B cell (primary cell): Measurements from ENCODE around the gene TAS2R40. TPM values are rescaled to one million over a fixed set of nuclear protein-coding genes. Genes with fewer than 3 reads are reported as not detected.

Experiments used
- ATAC-seq: fragments of 200-7000 bp; cut with Tn5 transposase; one replicate; pipeline ENCODE4 v1.10.0; 2021; ENCODE audit warnings: low read depth, mild to moderate bottlenecking, moderate number of reproducible peaks, moderate library complexity
- CTCF ChIA-PET: fragments of 350-600 bp; sonication (Branson Sonifier 250); formaldehyde crosslinking; loops from one replicate; lab custom pipeline; 2021; ENCODE audit warnings: antibody characterized with exemption, inconsistent platforms; lab: Charles Lee
- POLR2A ChIA-PET: fragments of 350-600 bp; sonication (Branson Sonifier 250); formaldehyde crosslinking; loops from one replicate; lab custom pipeline; 2021; ENCODE audit warnings: antibody characterized with exemption; lab: Charles Lee
- DNase-seq: peaks from one replicate; pipeline ENCODE4 v3.0.0; 2013
- H2AFZ ChIP-seq: 2 replicates; pipeline ENCODE4 v1.6.1; 2012; ENCODE audit warnings: mild to moderate bottlenecking, low read depth, low read length; ENCODE audit not compliant: insufficient read depth, poor library complexity, severe bottlenecking
- H3K27ac ChIP-seq, 2 donors: 1 replicate in 1 of 2; 2 replicates in 1 of 2; pipeline ENCODE4 v1.5.1; 2012 to 2013; ENCODE audit warnings: low read length in 2 of 2, mild to moderate bottlenecking in 2 of 2, moderate library complexity in 1 of 2
- H3K27me3 ChIP-seq, 4 experiments: fragments of 200-600 bp in 1 of 4; sonication (generic) in 1 of 4; replicated peaks in 1 of 4; 1 replicate in 2 of 4; 2 replicates in 2 of 4; pipeline versions ENCODE4 v1.6.1 to v1.7.0; 2013 to 2016; ENCODE audit warnings: low read length in 3 of 4, mild to moderate bottlenecking in 2 of 4, mixed read lengths in 1 of 4, moderate library complexity in 1 of 4; ENCODE audit not compliant: insufficient read depth in 4 of 4, control insufficient read depth in 3 of 4; ENCODE audit errors: control extremely low read depth in 1 of 4
- H3K36me3 ChIP-seq, 2 experiments: replicated peaks in 1 of 2; 1 replicate in 1 of 2; 2 replicates in 1 of 2; pipeline versions ENCODE4 v1.6.1 to v1.7.1; 2013; ENCODE audit warnings: low read length in 1 of 2; ENCODE audit not compliant: insufficient read depth in 2 of 2, control insufficient read depth in 1 of 2; ENCODE audit errors: control extremely low read depth in 1 of 2, extremely low read depth in 1 of 2
- H3K4me1 ChIP-seq, 2 donors: fragments of 200-600 bp in 1 of 2; sonication (generic) in 1 of 2; 1 replicate in 1 of 2; 2 replicates in 1 of 2; pipeline versions ENCODE4 v1.5.1 to v1.6.1; 2013 to 2017; ENCODE audit warnings: low read length in 2 of 2; ENCODE audit not compliant: control insufficient read depth in 2 of 2, insufficient read depth in 2 of 2
- H3K4me2 ChIP-seq: replicated peaks from 2 replicates; pipeline ENCODE3; 2012; ENCODE audit warnings: mild to moderate bottlenecking, low read depth, low read length; ENCODE audit not compliant: poor library complexity, severe bottlenecking
- H3K4me3 ChIP-seq, 5 experiments: fragments of 200-600 bp in 1 of 5; sonication (generic) in 1 of 5; 1 replicate in 3 of 5; 2 replicates in 2 of 5; pipeline versions ENCODE4 v1.5.1 to v1.7.0; 2011 to 2016; ENCODE audit warnings: low read length in 4 of 5, mild to moderate bottlenecking in 4 of 5, low read depth in 2 of 5, control low read depth in 1 of 5, moderate library complexity in 1 of 5; ENCODE audit not compliant: insufficient read depth in 1 of 5; ENCODE audit errors: control extremely low read depth in 1 of 5, extremely low read depth in 1 of 5
- H3K79me2 ChIP-seq: fragments of 200-600 bp; sonication (generic); one replicate; pipeline ENCODE4 v1.6.0; 2016; ENCODE audit warnings: low read length; ENCODE audit not compliant: control insufficient read depth, insufficient read depth
- H3K9ac ChIP-seq: fragments of 200-600 bp; sonication (generic); 2 replicates; pipeline ENCODE4 v1.6.1; 2017; ENCODE audit warnings: mild to moderate bottlenecking, low read length, moderate library complexity
- H3K9me3 ChIP-seq, 3 donors: one replicate each; pipeline versions ENCODE4 v1.6.1 to v1.7.1; 2013; ENCODE audit warnings: low read length in 2 of 3; ENCODE audit not compliant: control insufficient read depth in 2 of 3, insufficient read depth in 1 of 3; ENCODE audit errors: control extremely low read depth in 1 of 3
- H4K20me1 ChIP-seq: 2 replicates; pipeline ENCODE4 v1.6.0; 2012; ENCODE audit warnings: mild to moderate bottlenecking, low read length; ENCODE audit not compliant: insufficient read depth, control insufficient read depth, poor library complexity, severe bottlenecking
- H3K27ac Mint-ChIP-seq: one replicate; pipeline ENCODE4 v1.8.0; 2021; ENCODE audit warnings: mixed read lengths
- H3K27me3 Mint-ChIP-seq: one replicate; pipeline ENCODE4 v1.8.0; 2021; ENCODE audit warnings: mixed read lengths
- H3K4me1 Mint-ChIP-seq: one replicate; pipeline ENCODE4 v1.8.0; 2021; ENCODE audit warnings: mixed read lengths
- H3K4me3 Mint-ChIP-seq: one replicate; pipeline ENCODE4 v1.8.0; 2021; ENCODE audit warnings: mixed read lengths
- H3K9me3 Mint-ChIP-seq: one replicate; pipeline ENCODE4 v1.8.0; 2022; ENCODE audit warnings: mixed read lengths; ENCODE audit not compliant: insufficient read depth
- CTCF ChIP-seq: fragments of 200-600 bp; IDR thresholded peaks from one replicate; pipeline ENCODE4 v1.8.0; 2022; ENCODE audit warnings: antibody characterized with exemption, mild to moderate bottlenecking
- EZH2 ChIP-seq: IDR thresholded peaks from 2 replicates; pipeline ENCODE4 v1.6.1; 2012; ENCODE audit warnings: borderline replicate concordance, low read depth, mild to moderate bottlenecking, moderate library complexity, low read length; ENCODE audit not compliant: insufficient read depth, poor library complexity, severe bottlenecking
- WGBS: methylation state at CpG from one replicate; pipeline ENCODE4 v1.1.5; 2013; ENCODE audit warnings: missing lambda C conversion rate; ENCODE audit not compliant: insufficient coverage; 5-methylcytosine and 5-hydroxymethylcytosine counted together
- intact Hi-C: fragments of 100-400 bp; cut with micrococcal nuclease; formaldehyde crosslinking; loops from one replicate; pipeline ENCODE4 v1.10.0; 2022
- polyA plus RNA-seq: library from polyadenylated mRNA; depleted of rRNA; stranded (reverse); fragments of >200 nt; gene quantifications from 2 replicates; pipeline ENCODE4 v1.2.3, GENCODE V29; 2012
- total RNA-seq, 2 donors: library from RNA; stranded (reverse); fragments of 120-200 nt in 1 of 2; gene quantifications; 1 replicate in 1 of 2; 2 replicates in 1 of 2; pipeline versions ENCODE4 v1.2.3 to v1.2.4, GENCODE V29; 2013 to 2022

Gene TAS2R40
- total and polyA plus RNA-seq, 2 donors (not counting 1 experiment from before 2014, with no cell fraction given) = not detected

GRCh38 chr7:143240291-143241168 is 18.7 kb downstream of the TAS2R40 start:
- peak; percentile 91 for ATAC-seq
- peak overlapping the region; percentile 34 for H2AFZ ChIP-seq
- WGBS = 40% methylated on average over 2 of the region's 9 CpGs

More at GRCh38 chr7:143240291-143241168, 18.7 kb downstream of the TAS2R40 start:
- no peak overlapping the region for H3K4me3 Mint-ChIP-seq
- Histone ChIP-seq H4K20me1 (no peaks in the 10 kb centered on the region), H3K27ac (no peak overlapping the region), H3K9me3 (peaks cover 4 to 18% (median 8%) of the 10 kb centered on the region in 3 donors), H3K4me2 (peak overlapping the region; percentile 51), H3K4me3 (no peak overlapping the region), H3K36me3 (no peaks in the 10 kb centered on the region), H3K27me3 (peaks cover 0 to 3% (median 0%) of the 10 kb centered on the region in 4 experiments), H3K4me1 (peaks cover 4 to 8% of the 10 kb centered on the region in 2 donors), H3K79me2 (no peaks in the 10 kb centered on the region), H3K9ac (no peak overlapping the region)
- H3K4me1 Mint-ChIP-seq = peaks cover 7% of the 10 kb centered on the region
- no peak overlapping the region for H3K27ac Mint-ChIP-seq
- H3K9me3 Mint-ChIP-seq = peaks cover 13% of the 10 kb centered on the region
- peak; percentile 81 for DNase-seq
- POLR2A ChIA-PET = interaction anchor here (1.0 kb wide), 1 partner anchor 23 kb away, joined by 4 read pairs; the partner anchor contains the start of gene GSTK1
- TF ChIP-seq EZH2 (no peak), CTCF (peak; percentile 98)
- peaks cover 27% of the 10 kb centered on the region for H3K27me3 Mint-ChIP-seq
- CTCF ChIA-PET = interaction anchor here (0.6 to 6.4 kb wide), 73 partner anchors 9 to 1661 kb away, joined by 3 to 172 read pairs (median 4); partner anchors contain the start of genes CASP2, EPHA1, GSTK1 and TAS2R39
- intact Hi-C loops = loop anchor here (1.0 kb wide), 6 partner anchors 23 to 176 kb away; partner anchors contain the start of genes CASP2, GSTK1 and ZYX
